Measurements from ENCODE around the gene ERGIC1. TPM values are rescaled to one million over a fixed set of nuclear protein-coding genes. Genes with fewer than 3 reads are reported as not detected.

Gene ERGIC1
- total RNA-seq, 2 experiments from 2014 or later: 59.5 to 63.2 TPM

DNA sequence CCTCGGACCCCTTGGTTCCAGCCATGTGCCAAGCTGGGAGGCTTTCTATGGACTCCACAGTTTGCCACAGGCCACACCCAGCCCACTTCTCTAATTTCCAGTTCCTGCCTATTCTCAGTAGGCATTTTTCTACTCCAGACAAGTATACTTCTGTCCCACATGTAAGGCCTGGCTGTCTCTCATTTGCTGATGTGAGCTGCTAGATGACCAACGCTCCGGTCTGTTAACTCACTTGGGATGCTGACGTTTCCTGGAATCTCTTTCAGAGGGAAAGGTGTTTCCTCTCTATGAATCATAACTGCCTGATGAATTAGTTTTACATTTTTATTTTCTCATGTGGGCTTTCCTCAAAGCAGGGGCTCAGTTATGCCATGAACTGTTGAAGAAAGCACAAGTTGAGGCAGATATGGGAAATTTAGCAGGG is 36.3 kb downstream of the ERGIC1 start:
- DNase-seq (no peak), ATAC-seq (ENCODE audit: low read depth) (no peak)
- H3K4me3 Mint-ChIP-seq: no peak overlapping the region
- no peak overlapping the region for H3K27ac Mint-ChIP-seq
- H3K9me3 Mint-ChIP-seq: no peaks in the 10 kb centered on the region
- H3K4me1 Mint-ChIP-seq: peaks cover 15% of the 10 kb centered on the region
- H3K36me3 Mint-ChIP-seq: peaks cover 4% of the 10 kb centered on the region
- POLR2A ChIA-PET: no interaction called here
- no peaks in the 10 kb centered on the region for H3K27me3 Mint-ChIP-seq

DNA sequence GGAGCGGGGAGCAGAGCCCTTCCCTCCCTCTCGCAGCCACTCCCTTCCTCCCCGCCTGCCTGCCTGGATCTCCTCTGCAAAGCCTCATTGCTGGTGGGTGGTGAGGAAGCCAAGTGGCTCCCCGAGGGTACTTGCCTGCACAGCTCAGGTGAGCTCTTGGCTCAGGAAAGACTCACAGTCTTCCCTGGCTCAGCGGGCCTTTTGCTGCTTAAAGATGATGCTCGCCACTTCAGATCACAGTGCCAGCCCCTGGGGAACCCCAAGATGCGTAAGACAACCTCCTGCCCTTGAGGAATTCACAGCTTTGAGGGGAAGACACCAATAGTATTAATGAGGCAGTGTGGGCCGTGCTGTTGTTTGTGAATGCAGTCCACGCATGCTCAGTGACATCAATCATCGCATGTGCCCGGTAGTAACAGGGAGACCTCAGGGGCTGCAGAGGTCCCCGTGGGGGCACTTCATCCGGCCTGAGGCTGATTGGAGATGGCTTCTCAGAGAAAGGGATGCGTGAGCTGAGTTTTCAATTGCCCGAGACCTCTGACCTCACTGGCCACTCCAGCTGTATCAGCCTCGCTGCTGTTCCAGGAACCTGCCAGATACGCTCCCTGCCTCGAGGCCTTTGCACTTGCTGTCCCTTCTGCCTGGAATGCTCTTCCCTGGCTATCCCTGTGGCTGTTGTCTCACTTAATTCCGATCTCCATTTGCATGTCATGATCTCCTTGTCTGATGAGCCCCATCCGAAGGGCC is 36.8 kb downstream of the ERGIC1 start:
- DNase-seq: no peak
- Mint-ChIP-seq H3K4me3 (no peak overlapping the region), H3K27ac (no peak overlapping the region), H3K27me3 (no peaks in the 10 kb centered on the region), H3K36me3 (peaks cover 4% of the 10 kb centered on the region), H3K9me3 (no peaks in the 10 kb centered on the region), H3K4me1 (peaks cover 18% of the 10 kb centered on the region)
- POLR2A ChIA-PET: no interaction called here
- ATAC-seq (ENCODE audit: low read depth): no peak

DNA sequence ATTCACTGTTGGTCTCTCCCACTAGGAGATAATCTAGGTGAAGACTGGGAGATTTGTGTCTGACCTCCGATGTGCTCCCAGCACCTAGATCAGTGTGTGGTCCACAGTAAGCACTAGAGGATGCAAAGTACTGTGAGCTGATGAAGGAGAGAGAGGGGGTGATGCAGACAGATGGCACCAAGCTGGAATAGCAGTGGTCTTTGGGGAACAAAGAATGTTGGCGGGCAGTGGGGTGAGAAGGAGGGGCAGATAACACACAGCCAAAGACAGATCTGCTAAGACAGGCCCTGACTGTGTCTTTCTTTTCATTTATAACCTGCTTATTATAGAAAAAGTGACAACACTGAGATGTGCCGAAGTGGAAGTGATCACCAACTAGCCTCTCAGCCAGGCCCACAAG is 37.5 kb downstream of the ERGIC1 start:
- H3K9me3 Mint-ChIP-seq: no peaks in the 10 kb centered on the region
- no peak overlapping the region for H3K27ac Mint-ChIP-seq
- ATAC-seq (ENCODE audit: low read depth) (no peak), DNase-seq (no peak)
- H3K4me3 Mint-ChIP-seq: no peak overlapping the region
- H3K4me1 Mint-ChIP-seq: peaks cover 18% of the 10 kb centered on the region
- POLR2A ChIA-PET: no interaction called here
- H3K27me3 Mint-ChIP-seq: no peaks in the 10 kb centered on the region
- H3K36me3 Mint-ChIP-seq: peaks cover 6% of the 10 kb centered on the region

DNA sequence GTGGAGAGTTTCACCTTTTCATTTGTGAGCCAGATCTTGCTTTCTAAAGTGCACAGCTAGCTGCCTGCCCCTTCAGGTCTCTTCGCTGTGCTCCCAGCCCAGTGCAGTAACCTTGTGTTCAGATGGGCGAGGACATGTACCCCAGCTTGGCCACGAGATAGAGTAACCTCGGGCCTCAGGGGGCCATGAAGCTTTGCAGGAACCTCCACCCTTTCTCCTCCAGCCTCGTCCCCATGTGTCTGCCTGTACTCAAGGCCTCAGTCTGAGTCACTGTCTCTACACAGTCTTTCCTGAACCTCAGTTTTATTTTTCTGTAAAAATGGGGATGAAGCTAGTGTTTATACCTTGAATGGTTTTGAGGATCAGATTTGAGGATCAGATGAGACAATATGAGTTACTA is 37.9 kb downstream of the ERGIC1 start:
- POLR2A ChIA-PET: no interaction called here
- H3K27ac Mint-ChIP-seq: no peak overlapping the region
- no peak for DNase-seq
- ATAC-seq (ENCODE audit: low read depth): no peak
- no peaks in the 10 kb centered on the region for H3K27me3 Mint-ChIP-seq
- H3K4me3 Mint-ChIP-seq: no peak overlapping the region
- peaks cover 6% of the 10 kb centered on the region for H3K36me3 Mint-ChIP-seq
- no peaks in the 10 kb centered on the region for H3K9me3 Mint-ChIP-seq
- H3K4me1 Mint-ChIP-seq: peaks cover 18% of the 10 kb centered on the region

DNA sequence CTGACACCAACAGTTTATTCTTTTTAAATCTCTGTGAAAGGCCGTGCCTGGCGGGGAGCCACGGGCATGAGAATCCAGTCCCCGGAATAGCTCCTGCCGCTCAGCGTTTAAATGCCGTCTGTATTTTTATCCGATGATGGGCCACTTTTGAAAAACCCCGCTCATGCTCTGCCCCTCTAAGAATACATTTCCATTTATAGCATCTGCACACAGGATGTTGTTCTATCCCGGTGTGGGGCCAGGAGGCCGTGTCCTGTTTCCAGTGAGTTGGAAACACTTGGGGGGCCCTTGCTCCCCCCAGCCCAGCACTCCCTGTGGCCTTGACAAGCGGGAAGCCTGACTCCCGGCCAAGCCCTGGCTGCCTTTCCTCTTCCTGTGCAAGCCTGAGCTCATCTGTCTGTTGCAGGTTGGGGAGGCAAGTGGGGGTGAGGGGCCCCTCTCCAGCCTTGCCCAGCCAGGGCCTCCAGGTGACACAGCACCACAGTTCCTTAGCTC is 39.0 kb downstream of the ERGIC1 start:
- H3K4me3 Mint-ChIP-seq: no peak overlapping the region
- H3K27ac Mint-ChIP-seq: no peak overlapping the region
- H3K36me3 Mint-ChIP-seq: peaks cover 6% of the 10 kb centered on the region
- H3K9me3 Mint-ChIP-seq: no peaks in the 10 kb centered on the region
- no peaks in the 10 kb centered on the region for H3K27me3 Mint-ChIP-seq
- peaks cover 18% of the 10 kb centered on the region for H3K4me1 Mint-ChIP-seq
- POLR2A ChIA-PET: no interaction called here
- no peak for ATAC-seq (ENCODE audit: low read depth)
- DNase-seq: no peak

DNA sequence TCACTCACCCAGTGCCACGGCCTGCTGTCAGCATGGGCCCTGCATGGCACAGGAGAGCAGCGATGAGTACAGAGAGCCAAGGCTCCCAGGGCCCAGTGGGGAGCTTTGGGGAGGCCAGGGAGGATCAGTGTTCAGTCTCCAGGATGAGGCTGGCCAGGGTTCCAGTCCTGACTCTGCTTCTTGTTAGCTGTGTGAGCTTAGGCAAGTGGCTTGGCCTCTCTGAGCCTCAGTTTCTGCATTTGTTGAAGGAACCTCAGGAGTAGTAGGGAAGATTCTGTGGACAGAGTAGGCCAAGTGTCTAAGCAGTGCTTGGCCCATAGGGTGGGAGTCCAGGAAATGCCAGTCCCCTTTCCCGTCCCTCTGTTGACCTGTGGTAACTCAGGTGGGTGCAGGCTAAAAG is 39.5 kb downstream of the ERGIC1 start:
- POLR2A ChIA-PET: no interaction called here
- Mint-ChIP-seq H3K36me3 (peaks cover 2% of the 10 kb centered on the region), H3K27ac (no peak overlapping the region), H3K9me3 (no peaks in the 10 kb centered on the region), H3K4me3 (no peak overlapping the region), H3K4me1 (peaks cover 13% of the 10 kb centered on the region), H3K27me3 (no peaks in the 10 kb centered on the region)
- DNase-seq (no peak), ATAC-seq (ENCODE audit: low read depth) (no peak)

DNA sequence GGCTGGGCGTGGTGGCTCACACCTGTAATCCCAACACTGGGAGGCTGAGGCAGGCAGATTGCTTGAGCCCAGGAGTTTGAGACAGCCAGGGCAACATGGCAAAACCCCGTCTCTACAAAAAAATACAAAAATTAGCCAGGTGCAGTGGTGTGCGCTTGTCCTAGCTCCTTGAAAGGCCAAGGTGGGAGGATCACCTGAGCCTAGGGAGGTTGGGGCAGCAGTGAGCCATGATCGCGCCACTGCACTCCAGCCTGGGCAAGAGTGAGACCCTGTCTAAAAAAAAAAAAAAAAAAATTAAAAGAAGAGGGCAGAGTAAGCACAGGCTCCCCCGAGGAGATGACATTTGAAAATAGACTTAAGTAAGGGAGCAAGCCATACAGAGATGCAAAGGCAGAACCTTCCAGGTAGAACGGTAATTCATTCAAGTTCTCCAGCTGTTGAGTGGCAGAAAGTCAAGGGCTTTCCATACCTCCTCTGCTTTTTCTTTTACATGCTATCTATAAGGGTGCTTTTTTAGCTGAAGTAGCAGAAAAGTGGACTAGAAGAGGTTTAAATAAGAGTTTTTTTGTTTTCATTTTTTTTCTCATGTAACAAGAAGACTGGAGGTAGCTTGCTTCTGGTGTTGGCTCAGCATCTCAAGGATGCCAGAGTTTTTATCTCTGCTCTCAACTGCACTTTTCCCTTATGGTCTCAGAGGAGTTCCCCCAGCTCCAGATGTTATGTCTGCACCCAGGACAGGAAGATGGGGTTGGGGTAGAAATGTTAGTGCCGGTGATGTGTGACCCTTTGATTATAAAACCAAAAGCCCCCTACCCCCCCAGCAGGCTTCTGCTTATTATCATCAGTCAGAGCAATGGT is 40.8 kb downstream of the ERGIC1 start:
- H3K9me3 Mint-ChIP-seq: no peaks in the 10 kb centered on the region
- DNase-seq: no peak
- ATAC-seq (ENCODE audit: low read depth): no peak
- no peak overlapping the region for H3K4me3 Mint-ChIP-seq
- no peak overlapping the region for H3K27ac Mint-ChIP-seq
- H3K36me3 Mint-ChIP-seq: peaks cover 2% of the 10 kb centered on the region
- POLR2A ChIA-PET: no interaction called here
- H3K27me3 Mint-ChIP-seq: no peaks in the 10 kb centered on the region
- H3K4me1 Mint-ChIP-seq: peaks cover 5% of the 10 kb centered on the region

DNA sequence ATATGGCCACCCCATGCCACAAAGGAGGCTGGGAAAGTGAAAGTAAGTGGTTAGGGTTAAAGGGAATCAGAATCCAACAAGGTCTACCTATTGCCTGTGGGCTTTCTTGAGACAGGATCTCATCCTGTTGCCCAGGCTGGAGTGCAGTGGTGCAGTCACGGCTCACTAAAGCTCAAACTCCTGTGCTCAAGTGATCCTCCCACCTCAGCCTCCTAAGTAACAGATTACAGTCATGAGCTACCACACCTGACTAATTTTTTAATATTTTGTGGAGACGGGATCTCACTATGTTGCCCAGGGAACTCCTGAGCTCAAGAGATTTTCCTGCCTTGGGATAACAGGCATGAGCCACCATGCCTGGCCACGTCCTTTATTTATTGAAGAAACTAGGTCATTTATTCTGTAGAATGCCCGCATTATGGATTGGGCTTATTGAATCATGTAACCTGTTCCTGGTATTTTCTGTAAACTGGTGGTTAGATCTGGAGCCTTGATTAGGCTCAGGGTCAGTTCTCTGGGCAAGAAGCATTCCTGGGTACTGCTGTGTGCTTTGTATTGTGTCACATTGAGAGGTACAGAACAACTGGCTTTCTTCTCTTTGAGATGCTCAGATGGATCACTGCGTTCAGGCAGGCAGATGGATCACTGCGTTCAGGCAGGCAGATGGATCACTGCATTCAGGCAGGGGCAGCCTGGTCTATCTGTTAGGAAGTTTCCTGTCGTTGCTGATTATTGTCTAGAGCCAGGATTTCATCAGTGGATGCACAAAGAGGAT is 41.6 kb downstream of the ERGIC1 start:
- ATAC-seq (ENCODE audit: low read depth): peak; percentile 36
- H3K4me1 Mint-ChIP-seq: peaks cover 5% of the 10 kb centered on the region

DNA sequence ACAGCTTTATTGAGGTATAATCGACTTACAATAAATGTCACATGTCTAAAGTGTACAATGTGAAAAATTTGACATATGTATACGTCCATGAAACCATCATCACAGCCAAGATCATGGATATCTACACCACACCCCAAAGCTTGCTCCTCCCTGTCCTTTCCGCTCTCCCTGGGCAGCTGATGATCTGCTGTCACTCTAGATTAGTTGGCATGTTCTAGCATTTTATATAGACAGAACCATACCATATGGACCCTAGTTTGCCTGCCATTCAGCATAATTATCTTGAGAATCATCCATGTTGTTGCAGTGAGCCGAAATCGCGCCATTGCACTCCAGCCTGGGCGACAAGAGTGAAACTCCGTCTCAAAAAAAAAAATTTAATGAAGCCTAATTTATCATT is 42.5 kb downstream of the ERGIC1 start:
- peaks cover 7% of the 10 kb centered on the region for H3K4me1 Mint-ChIP-seq
- H3K4me3 Mint-ChIP-seq: no peak overlapping the region
- H3K9me3 Mint-ChIP-seq: no peaks in the 10 kb centered on the region
- no peak overlapping the region for H3K27ac Mint-ChIP-seq
- H3K27me3 Mint-ChIP-seq: no peaks in the 10 kb centered on the region
- H3K36me3 Mint-ChIP-seq: peaks cover 5% of the 10 kb centered on the region
- no peak for DNase-seq
- POLR2A ChIA-PET: no interaction called here
- no peak for ATAC-seq (ENCODE audit: low read depth)

More for the DNA sequence above, 41.6 kb downstream of the ERGIC1 start:
- DNase-seq: no peak
- Mint-ChIP-seq H3K36me3 (peaks cover 2% of the 10 kb centered on the region), H3K9me3 (no peaks in the 10 kb centered on the region), H3K27me3 (no peaks in the 10 kb centered on the region), H3K27ac (no peak overlapping the region), H3K4me3 (no peak overlapping the region)
- POLR2A ChIA-PET: no interaction called here

DNA sequence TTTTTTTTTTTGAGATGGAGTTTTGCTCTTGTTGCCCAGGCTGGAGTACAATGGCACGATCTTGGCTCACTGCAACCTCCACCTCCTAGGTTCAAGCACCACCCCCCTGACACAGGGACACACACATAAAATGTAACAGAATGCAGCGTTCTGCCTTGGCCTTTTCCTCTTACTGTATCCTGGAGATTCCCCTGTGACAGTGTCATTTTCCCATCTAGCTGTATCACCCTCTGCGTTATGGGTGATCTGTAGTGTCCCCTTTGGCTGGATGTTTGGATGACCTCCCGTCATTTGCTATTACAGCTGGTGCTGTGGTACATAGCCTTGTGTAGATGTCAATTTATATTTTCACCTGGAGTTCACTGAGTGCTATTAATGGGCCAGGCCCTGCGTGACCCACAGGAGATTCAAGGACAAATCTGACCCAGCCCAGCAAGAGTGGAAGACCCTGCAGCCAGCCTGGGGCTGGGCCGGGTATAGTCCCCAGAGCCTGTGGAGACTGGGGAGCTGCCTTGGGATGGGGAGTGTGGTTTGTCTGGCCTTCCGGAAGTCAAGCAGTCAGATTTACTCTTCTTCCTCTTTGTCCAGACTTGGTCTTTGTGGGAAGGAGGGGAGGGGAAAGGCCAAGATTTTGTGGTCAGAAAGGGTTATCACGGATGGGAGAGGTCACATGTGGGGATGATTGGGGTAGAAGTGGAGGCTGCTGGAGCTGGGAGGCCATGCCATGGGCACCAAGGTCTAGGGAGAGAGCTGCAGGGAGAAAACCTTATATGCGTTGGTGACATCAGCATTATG is 43.6 kb downstream of the ERGIC1 start:
- Mint-ChIP-seq H3K4me3 (no peak overlapping the region), H3K36me3 (peaks cover 9% of the 10 kb centered on the region), H3K4me1 (peaks cover 13% of the 10 kb centered on the region), H3K9me3 (no peaks in the 10 kb centered on the region), H3K27me3 (no peaks in the 10 kb centered on the region), H3K27ac (no peak overlapping the region)
- ATAC-seq (ENCODE audit: low read depth) (no peak), DNase-seq (no peak)
- POLR2A ChIA-PET: no interaction called here

DNA sequence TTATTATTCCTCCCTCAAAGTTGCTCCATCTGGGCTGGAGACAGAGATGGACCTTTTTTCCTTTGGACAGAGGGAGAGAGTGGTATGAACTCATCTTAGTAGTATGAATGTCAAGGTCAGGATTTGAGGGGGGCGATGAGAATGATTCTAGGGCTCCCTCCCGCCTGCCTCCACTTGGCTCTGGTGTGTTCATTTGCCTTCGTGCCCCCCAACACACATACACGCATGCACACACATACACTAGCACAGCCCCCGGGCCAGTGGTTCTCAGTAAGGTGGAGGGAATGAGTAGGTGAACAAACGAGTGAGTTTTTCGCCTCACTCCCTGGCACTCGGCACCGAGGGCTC is 44.5 kb downstream of the ERGIC1 start:
- H3K4me1 Mint-ChIP-seq: peaks cover 13% of the 10 kb centered on the region
- POLR2A ChIA-PET: no interaction called here
- no peak for DNase-seq
- ATAC-seq (ENCODE audit: low read depth): no peak
- no peaks in the 10 kb centered on the region for H3K27me3 Mint-ChIP-seq
- H3K27ac Mint-ChIP-seq: no peak overlapping the region
- peaks cover 17% of the 10 kb centered on the region for H3K36me3 Mint-ChIP-seq
- no peak overlapping the region for H3K4me3 Mint-ChIP-seq
- H3K9me3 Mint-ChIP-seq: peaks cover 3% of the 10 kb centered on the region

DNA sequence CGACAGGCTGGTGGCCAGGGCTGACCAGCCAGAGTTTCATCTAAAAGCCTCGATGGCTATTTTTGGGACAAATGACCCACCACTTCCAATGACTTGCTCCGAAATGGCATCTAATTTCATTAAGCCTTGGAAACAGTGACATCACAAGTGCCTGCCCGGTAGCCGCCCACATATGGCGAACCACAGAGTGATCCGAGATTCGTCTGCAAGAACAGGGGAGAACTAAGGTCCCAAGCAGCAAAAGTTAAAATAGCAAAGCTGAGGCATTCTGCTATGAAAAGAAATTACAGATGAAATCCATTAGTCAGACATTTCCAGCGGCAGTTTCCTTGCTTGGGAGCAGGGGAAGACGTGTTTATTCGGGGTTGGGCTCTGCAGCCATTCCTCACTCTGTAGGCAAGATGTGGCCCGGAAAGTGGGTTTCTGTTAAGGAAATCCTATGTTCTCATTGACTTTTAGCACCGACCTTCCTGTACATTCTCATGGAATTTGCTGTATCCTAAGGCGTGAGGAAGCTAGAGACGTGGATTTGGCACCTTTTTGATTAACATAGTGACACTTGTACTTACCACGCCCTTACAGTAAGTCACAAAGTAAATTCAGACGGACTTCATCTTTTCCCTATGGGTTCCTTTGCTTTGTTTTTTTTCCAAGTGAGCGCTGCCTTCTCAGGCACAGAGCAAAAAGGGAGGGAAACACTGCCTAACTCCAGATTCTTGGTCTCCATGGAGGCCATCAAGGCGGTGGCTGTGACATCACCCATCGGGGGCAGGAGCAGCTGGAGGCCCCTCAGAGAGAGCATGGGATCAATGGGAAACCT is 45.1 kb downstream of the ERGIC1 start:
- no peak overlapping the region for H3K4me3 Mint-ChIP-seq
- peaks cover 15% of the 10 kb centered on the region for H3K4me1 Mint-ChIP-seq
- no peak for ATAC-seq (ENCODE audit: low read depth)
- POLR2A ChIA-PET: no interaction called here
- peaks cover 20% of the 10 kb centered on the region for H3K36me3 Mint-ChIP-seq
- DNase-seq: no peak
- peaks cover 3% of the 10 kb centered on the region for H3K9me3 Mint-ChIP-seq
- no peaks in the 10 kb centered on the region for H3K27me3 Mint-ChIP-seq
- H3K27ac Mint-ChIP-seq: no peak overlapping the region

All from activated naive CD8-positive, alpha-beta T cell treated with anti-CD3 and anti-CD28 coated beads, Interleukin-2, amount 10 ng/mL, durations not matched to agents 7 days and 5 days (primary cell).